HepG2 (cell line): ENCODE results near the gene AKAP8L. TPM values are rescaled to one million over a fixed set of nuclear protein-coding genes. Genes with fewer than 3 reads are reported as not detected.

Experiments
- CEBPG ChIP-seq: IDR thresholded peaks from 2 replicates; pipeline ENCODE4 v1.6.1; 2016
- CREM ChIP-seq, 2 experiments: sonication (generic) in 1 of 2; formaldehyde crosslinking in 1 of 2; IDR thresholded peaks; 2 replicates each; pipeline versions ENCODE4 v1.4.0 to v1.6.1; 2016 to 2020; ENCODE audit warnings: antibody characterized with exemption in 1 of 2, mild to moderate bottlenecking in 1 of 2, missing genetic modification reagents in 1 of 2
- HDAC6 ChIP-seq: fragments of 200-600 bp; sonication (generic); IDR thresholded peaks from 2 replicates; pipeline ENCODE4 v1.7.0; 2017; ENCODE audit warnings: mild to moderate bottlenecking, antibody characterized with exemption, low read length, low read depth
- HNF1A ChIP-seq, 2 experiments: sonication (generic) in 1 of 2; formaldehyde crosslinking in 1 of 2; IDR thresholded peaks; 2 replicates each; pipeline versions ENCODE4 v1.4.0 to v1.6.1; 2016 to 2020; ENCODE audit warnings: borderline replicate concordance in 1 of 2, low read depth in 1 of 2, mild to moderate bottlenecking in 1 of 2, missing genetic modification reagents in 1 of 2
- JARID2 ChIP-seq: sonication (generic); formaldehyde crosslinking; IDR thresholded peaks from 2 replicates; pipeline ENCODE4 v1.8.1; 2023; ENCODE audit warnings: missing genetic modification reagents, inconsistent platforms; ENCODE audit not compliant: insufficient replicate concordance
- KLF15 ChIP-seq: sonication (generic); formaldehyde crosslinking; IDR thresholded peaks from 2 replicates; pipeline ENCODE4 v1.8.1; 2023; ENCODE audit warnings: borderline replicate concordance, mild to moderate bottlenecking, inconsistent platforms, missing genetic modification reagents, mixed read lengths
- MTA1 ChIP-seq: sonication (generic); formaldehyde crosslinking; IDR thresholded peaks from 2 replicates; pipeline ENCODE4 v1.4.0; 2020; ENCODE audit warnings: missing genetic modification reagents, mild to moderate bottlenecking, borderline replicate concordance
- MYPOP ChIP-seq: sonication (generic); formaldehyde crosslinking; IDR thresholded peaks from 2 replicates; pipeline ENCODE4 v1.8.1; 2023; ENCODE audit warnings: mild to moderate bottlenecking, moderate library complexity, missing genetic modification reagents
- PHF5A ChIP-seq: IDR thresholded peaks from one replicate; pipeline ENCODE4 v1.6.1; 2018; ENCODE audit warnings: low read depth, missing genetic modification reagents; ENCODE audit not compliant: unreplicated experiment
- SRSF4 ChIP-seq: fragments of 200-400 bp; formaldehyde crosslinking; IDR thresholded peaks from one replicate; pipeline ENCODE4 v1.6.1; 2018; ENCODE audit warnings: mild to moderate bottlenecking, low read depth, low read length, moderate library complexity; ENCODE audit not compliant: poor library complexity, severe bottlenecking
- TAF15 ChIP-seq: fragments of 200-400 bp; formaldehyde crosslinking; IDR thresholded peaks from one replicate; pipeline ENCODE4 v1.6.1; 2018; ENCODE audit warnings: mild to moderate bottlenecking, low read depth, low read length; ENCODE audit not compliant: poor library complexity, severe bottlenecking
- TRIM24 ChIP-seq: sonication (generic); formaldehyde crosslinking; IDR thresholded peaks from 2 replicates; pipeline ENCODE4 v1.8.0; 2022; ENCODE audit warnings: mild to moderate bottlenecking, missing genetic modification reagents
- ZEB1 ChIP-seq: IDR thresholded peaks from 2 replicates; pipeline ENCODE4 v1.6.1; 2012; ENCODE audit warnings: mild to moderate bottlenecking, low read depth, inconsistent platforms; ENCODE audit not compliant: insufficient replicate concordance
- ZNF138 ChIP-seq: sonication (generic); formaldehyde crosslinking; IDR thresholded peaks from 2 replicates; pipeline ENCODE4 v1.5.0; 2020; ENCODE audit warnings: mild to moderate bottlenecking, low read depth, missing genetic modification reagents
- ZNF17 ChIP-seq: sonication (generic); formaldehyde crosslinking; IDR thresholded peaks from 2 replicates; pipeline ENCODE4 v1.5.0; 2020; ENCODE audit warnings: mild to moderate bottlenecking, missing genetic modification reagents
- ZNF451 ChIP-seq: sonication (generic); formaldehyde crosslinking; IDR thresholded peaks from 2 replicates; pipeline ENCODE4 v1.5.0; 2020; ENCODE audit warnings: mild to moderate bottlenecking, missing genetic modification reagents
- ZNF468 ChIP-seq: sonication (generic); formaldehyde crosslinking; IDR thresholded peaks from 2 replicates; pipeline ENCODE4 v1.8.0; 2022; ENCODE audit warnings: mild to moderate bottlenecking, moderate library complexity, missing genetic modification reagents
- ZNF543 ChIP-seq: sonication (generic); formaldehyde crosslinking; IDR thresholded peaks from 2 replicates; pipeline ENCODE4 v1.4.0; 2020; ENCODE audit warnings: mild to moderate bottlenecking, missing genetic modification reagents
- ZNF615 ChIP-seq: sonication (generic); formaldehyde crosslinking; IDR thresholded peaks from 2 replicates; pipeline ENCODE4 v1.5.0; 2020; ENCODE audit warnings: mild to moderate bottlenecking, missing genetic modification reagents, borderline replicate concordance
- ZNF691 ChIP-seq: sonication (generic); formaldehyde crosslinking; IDR thresholded peaks from 2 replicates; pipeline ENCODE4 v1.4.0; 2020; ENCODE audit warnings: missing genetic modification reagents, low read depth, mild to moderate bottlenecking, borderline replicate concordance
- polyA plus RNA-seq, 8 experiments: library from polyadenylated mRNA; depleted of rRNA in 3 of 8; stranded (reverse) in 7 of 8; unstranded in 1 of 8; fragments of >200 nt; fragmentation: Illumina TruSeq in 4 of 8; extraction: Trizol in 4 of 8; gene quantifications; 2 replicates each; pipeline versions ENCODE4 v1.2.1 to v1.2.3, GENCODE V29; 2011 to 2016; ENCODE audit warnings: low read depth in 4 of 8, missing spikeins in 1 of 8, mixed read lengths in 1 of 8; ENCODE audit not compliant: insufficient read depth in 1 of 8
- total RNA-seq, 5 experiments: library from RNA; depleted of rRNA; stranded (reverse); fragments of >200 nt; fragmentation: Illumina TruSeq; extraction: Trizol; gene quantifications; 2 replicates each; pipeline ENCODE4 v1.2.3, GENCODE V29; 2016; ENCODE audit warnings: low read depth in 1 of 5
- TF ChIP-seq, protein P1 (sequence below): sonication (generic); formaldehyde crosslinking; IDR thresholded peaks from 2 replicates; pipeline ENCODE4 v1.4.0; 2020; ENCODE audit warnings: missing genetic modification reagents, mild to moderate bottlenecking, borderline replicate concordance

AKAP8L gene
- total and polyA plus RNA-seq, 2 of the 13 experiments (the other 11 are each of a cell fraction or from before 2014, with no cell fraction given), result 48.2 to 49.6 TPM

DNA sequence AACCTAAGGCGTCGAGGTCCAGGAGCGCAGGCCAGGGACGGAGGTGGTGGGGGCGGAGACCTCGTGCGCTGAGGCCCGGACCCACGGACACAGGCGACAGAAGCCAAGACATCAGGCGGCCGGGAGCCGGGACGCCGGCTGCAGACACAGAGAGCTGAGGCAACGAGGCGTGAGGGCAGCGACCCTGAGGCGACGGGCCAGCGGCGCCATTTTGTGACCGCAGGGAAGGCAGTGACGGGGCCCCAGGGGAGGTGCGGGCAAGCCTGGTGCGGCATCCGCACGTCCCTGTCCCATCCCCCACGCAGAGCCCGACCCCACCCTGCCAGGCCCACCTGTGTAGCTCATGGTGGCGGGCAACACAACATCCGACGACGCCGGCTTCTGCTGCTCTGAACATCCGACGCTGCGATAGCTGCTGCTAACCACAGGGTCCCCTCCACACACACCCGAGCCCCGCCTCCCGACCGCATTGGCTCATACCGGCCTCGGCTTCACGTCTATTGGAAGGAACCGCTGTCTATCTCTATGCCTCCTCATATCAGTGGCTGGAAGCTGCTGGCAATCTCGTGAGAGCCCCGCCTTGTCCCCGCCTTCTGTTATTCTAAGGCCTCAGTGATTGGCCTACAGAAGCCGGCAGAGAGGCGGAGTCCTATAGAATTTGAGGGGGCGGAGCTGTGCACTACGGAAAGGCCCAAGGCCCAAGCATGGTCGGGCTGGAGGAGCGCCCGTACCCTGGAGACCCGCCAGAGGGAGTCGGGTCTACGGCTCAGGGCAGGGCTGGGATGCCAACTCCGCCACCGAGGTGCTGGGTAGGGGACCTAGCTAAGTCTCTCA lies at the start of gene AKAP8L (continued):
- no peak for TF ChIP-seq ZNF691 (CRISPR knock-in tag)
- TF ChIP-seq CREM (IDR thresholded peaks at IDR 0.05), result peak; percentile 79
- no peak for TF ChIP-seq CREM (CRISPR knock-in tag; IDR thresholded peaks at IDR 0.05)
- TF ChIP-seq PHF5A (CRISPR knock-in tag), result peak; percentile 60
- TF ChIP-seq ZNF451, result no peak
- 0 out of 2 replicates have a peak, but pooled peaks have one; percentile 69 for TF ChIP-seq ZNF468 (CRISPR knock-in tag)
- TF ChIP-seq HDAC6, result no peak
- TF ChIP-seq ZNF17 (CRISPR knock-in tag), result no peak
- no peak for TF ChIP-seq TRIM24 (CRISPR knock-in tag)
- peak; percentile 73; the same call in 1 of the 2 replicates for TF ChIP-seq ZNF543
- peak; percentile 33 for TF ChIP-seq MYPOP (CRISPR knock-in tag)
- no peak for TF ChIP-seq JARID2 (CRISPR knock-in tag)
- peak; percentile 22; the same call in 1 of the 2 replicates for TF ChIP-seq MTA1
- no peak for TF ChIP-seq ZEB1
- TF ChIP-seq SRSF4, result no peak
- TF ChIP-seq, protein P1, sequence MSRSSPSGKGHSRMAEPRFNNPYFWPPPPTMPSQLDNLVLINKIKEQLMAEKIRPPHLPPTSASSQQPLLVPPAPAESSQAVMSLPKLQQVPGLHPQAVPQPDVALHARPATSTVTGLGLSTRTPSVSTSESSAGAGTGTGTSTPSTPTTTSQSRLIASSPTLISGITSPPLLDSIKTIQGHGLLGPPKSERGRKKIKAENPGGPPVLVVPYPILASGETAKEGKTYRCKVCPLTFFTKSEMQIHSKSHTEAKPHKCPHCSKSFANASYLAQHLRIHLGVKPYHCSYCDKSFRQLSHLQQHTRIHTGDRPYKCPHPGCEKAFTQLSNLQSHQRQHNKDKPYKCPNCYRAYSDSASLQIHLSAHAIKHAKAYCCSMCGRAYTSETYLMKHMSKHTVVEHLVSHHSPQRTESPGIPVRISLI (CRISPR knock-in tag), result no peak
- TF ChIP-seq TAF15, result no peak
- TF ChIP-seq CEBPG (CRISPR knock-in tag), result no peak
- no peak for TF ChIP-seq HNF1A (IDR thresholded peaks at IDR 0.05; ENCODE audit: low read depth)
- peak; percentile 49; the same call in 1 of the 2 replicates for TF ChIP-seq HNF1A (CRISPR knock-in tag; IDR thresholded peaks at IDR 0.05; ENCODE audit: borderline replicate concordance)
- no peak for TF ChIP-seq KLF15
- no peak for TF ChIP-seq ZNF615
- no peak for TF ChIP-seq ZNF138 (CRISPR knock-in tag)
